NCI-H1417 treated with DMSO at 0.1 percent for 48 hours (cell line): Measurements from ENCODE around the gene CBX7.

Experiments
- DNase-seq: peaks from one replicate; lab custom pipeline; 2025; lab: John Stamatoyannopoulos, UW

CBX7 gene

DNA sequence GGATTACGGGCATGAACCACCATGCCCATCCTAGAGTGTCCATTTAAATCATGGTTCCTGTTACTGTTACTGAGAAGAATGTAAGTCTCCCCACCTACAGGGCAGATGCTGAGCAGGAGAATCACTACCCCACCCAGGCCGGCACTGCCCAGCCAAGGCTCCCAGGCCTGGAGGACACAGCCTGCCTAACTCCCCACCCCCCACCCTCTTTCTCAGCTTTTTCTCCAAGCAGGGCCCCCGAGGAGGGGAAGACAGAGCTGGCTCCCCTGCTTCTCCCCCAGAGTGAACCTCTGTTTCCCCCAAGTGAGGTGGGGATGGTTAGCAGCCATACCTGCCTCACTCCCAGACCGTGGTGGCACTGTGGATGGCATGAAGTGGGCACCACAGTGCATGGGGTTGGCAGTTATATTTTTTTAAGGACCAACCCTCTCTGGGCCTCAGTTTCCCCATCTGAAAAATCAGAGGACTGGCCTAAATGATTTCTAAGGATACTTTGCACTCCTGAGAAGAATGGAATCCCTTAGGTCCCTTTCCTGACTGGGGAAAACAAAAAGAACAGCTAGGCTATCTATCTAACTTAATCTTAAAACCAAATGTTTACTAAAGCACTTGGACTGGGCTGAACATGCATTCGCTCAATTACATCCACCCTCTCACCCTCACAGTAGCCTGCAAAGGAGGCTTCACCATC lies 5.0 kb downstream of the CBX7 start:
- no peak for DNase-seq

DNA sequence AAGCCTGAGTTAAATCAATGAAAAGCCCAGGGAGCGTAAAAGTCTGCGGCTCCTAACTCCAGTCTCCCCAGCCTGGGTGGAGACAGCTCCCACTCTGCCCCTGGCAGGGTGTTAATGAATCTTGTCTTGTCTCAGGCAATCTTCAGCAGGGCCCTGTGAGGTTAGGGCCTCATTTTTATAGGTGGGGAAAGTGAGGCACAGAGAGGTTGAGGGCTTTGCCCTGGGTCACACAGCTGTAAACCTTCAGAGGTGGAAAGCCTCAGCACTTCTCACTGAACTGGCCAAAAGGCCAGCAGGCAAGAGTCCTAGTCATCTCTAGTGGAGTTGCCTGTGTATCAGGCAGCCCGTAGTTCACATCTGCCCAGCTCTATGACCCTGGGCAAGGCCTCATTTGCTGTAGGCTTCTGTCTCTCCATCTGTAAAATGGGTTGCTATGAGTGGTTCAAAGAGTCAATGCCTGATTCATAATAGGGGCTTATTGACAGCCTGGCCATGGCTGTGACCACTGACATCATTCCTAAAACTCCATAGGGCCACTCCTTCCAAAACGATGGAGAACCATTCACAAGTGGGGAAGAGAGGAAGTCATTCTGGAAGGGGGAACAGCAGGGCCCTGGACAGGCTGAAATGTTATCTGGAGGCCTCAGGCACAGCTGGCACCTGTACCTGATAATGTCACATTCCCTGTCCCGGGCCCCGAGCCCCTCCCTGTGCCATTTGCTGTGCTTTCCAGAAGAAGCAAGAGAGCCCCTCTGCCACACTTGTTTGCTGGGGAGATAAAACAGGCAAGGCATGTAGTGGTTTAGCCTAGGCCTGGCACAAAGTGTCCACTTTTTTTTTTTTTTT lies 6.0 kb downstream of the CBX7 start:
- no peak for DNase-seq

DNA sequence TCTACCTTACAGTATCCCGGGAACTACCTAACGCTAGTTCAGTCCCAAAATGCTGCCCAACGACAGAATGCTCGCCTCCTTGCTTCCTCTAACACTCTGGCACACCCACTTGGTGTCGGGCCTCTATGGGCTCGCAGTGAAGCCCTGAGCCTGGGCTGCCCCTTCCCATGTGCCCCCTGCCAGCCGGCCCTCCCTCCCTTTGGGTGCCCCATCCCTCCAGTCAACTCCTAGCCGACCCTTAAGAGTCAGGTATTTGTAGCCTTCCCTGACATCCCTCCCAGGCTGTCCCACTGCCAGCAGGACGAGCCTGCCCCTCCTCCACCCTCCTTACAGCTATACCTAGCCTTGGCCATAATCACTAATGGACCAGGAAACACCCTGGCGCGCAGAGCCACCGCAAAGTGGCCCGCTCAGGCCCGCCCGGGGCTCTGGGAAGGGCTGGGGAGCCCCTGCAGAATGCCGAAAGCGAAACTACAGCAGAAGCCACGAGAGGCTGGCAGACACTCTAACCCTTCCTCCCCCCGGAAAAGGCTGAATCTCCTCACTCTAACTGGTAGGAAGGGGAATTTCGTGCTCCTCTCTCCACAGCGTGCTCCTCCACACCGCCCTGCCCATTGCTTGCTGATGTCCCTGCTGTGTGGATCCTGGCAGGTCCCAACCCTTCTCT lies 8.2 kb downstream of the CBX7 start:
- DNase-seq = no peak

DNA sequence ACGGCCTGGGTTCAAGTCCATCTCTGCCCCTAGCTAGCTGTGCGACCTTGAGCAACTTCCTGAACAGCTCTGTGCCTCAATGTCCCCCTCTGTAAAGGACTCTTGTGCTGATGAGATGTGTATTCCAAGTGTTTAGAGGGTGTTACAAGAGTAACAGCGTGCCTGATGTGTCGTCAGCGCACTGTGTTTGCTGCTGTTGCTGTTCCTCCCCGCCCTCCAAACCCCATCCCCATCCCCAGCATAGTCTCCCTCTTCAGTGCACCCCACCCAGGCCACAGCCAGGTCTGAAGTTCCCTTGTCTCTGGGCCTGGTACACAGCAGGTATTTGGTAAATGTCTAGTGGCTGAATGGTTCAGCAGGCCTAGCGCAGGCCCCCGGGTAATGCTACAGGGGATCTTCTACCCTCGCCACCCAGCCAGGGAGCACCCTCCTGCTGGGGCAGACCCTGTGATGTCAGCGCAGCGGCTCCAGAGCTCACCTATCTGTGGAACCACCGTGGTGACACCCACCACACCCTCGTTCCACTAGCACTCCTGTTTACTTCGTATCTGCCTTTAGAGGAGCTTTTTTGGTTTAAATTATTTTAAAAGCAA lies 10.3 kb downstream of the CBX7 start:
- DNase-seq = no peak

DNA sequence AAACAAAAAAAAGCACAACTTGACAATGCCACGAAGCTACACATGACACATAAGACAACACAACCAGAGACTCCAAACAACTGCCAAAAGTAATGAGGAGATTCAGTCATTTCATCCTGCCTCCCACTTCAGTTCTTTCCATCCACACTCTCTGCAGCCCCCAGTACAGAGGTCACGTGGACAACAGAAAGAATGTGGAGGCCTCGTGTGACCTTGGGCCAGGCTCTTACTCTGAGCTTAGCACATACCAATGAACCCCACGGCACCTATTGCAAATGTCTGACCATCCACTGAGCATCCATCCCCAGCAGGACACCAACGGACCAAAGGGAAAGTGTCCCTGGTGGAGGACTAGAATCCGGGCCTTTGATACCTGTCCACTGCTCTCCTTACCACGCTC lies 12.5 kb downstream of the CBX7 start:
- no peak for DNase-seq

GRCh38 chr22:39138357-39138997 lies 14.0 kb downstream of the CBX7 start:
- DNase-seq = no peak

DNA sequence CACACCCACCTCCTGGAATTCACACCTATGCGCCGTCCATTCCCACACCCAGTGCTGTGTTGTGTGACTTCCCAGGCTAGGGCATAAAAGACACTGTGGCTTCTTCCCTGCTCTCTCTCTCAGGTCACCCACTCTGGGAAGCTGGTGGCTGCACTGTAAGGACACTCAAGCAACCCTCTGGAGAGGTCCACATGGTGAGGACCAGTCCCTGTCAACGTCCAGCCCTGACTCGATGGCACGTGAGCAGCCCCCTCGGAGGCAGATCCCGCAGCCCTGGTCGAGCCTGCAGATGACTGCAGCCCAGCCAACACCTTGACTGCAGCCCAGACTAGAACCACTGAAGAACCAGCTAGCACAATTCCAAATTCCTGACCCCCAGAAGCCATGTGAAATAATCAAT lies 16.2 kb downstream of the CBX7 start:
- DNase-seq = no peak

- DNase-seq = no peak
These were observed 17.2 kb downstream of the CBX7 start for GRCh38 chr22:39135092-39135896.

DNA sequence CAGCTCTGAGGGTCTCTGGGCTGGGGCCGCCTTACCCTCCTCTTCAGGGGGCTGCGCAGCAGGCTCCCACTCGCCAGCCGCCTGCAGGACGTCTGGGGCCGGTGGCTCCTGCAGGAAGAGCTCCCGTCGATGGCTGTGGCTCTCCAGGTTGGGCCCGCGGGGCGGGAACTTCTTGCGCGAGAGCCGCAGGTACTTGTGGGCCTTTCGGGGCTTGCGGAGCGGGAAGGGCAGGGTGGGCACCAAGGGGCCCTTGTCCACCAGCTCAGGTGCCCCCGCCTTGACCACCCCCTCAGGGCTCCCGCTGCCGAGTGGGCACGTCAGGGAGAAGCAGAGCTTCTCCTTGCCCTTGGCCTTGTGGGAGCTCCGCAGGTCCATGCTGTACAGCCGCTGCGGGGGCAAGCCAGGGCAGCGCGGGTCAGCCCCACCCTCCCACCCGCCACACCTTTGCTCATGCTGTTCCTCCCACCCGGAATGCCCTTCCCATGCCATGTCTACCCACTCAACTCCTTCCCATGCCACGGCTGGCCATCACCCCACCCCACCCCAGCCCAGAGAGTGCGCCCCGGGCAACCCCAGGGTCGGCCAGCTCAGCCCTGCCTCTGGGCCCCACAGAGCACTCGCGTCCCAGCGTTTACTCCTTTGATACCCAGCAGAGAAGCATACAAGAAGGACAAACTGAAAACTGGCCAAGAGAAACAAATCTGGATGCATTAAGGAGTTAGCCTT lies 18.0 kb downstream of the CBX7 start:
- no peak for DNase-seq

GRCh38 chr22:39133871-39134270 lies 18.6 kb downstream of the CBX7 start:
- DNase-seq = no peak

GRCh38 chr22:39132871-39133524 lies 19.5 kb downstream of the CBX7 start:
- no peak for DNase-seq

DNA sequence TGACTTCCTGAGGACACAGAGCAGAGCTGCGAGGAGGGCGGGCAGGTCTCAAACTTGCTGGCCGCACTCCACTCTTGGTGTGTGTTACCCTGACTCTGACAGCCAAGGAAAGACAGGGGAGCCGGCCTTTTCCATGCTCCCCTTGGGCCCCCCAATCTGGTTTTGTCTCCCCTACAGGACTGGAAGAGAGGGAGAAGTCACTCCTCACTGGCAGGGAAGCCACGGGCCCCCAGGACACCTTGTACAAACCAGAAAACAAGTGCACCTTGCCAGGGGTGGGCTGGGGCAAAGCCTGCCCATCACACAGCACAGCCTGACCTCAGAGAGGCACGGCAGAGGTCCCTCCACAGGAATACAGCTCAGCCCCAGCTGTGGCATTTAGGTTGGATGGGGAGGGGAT lies 20.2 kb downstream of the CBX7 start:
- DNase-seq = no peak

DNA sequence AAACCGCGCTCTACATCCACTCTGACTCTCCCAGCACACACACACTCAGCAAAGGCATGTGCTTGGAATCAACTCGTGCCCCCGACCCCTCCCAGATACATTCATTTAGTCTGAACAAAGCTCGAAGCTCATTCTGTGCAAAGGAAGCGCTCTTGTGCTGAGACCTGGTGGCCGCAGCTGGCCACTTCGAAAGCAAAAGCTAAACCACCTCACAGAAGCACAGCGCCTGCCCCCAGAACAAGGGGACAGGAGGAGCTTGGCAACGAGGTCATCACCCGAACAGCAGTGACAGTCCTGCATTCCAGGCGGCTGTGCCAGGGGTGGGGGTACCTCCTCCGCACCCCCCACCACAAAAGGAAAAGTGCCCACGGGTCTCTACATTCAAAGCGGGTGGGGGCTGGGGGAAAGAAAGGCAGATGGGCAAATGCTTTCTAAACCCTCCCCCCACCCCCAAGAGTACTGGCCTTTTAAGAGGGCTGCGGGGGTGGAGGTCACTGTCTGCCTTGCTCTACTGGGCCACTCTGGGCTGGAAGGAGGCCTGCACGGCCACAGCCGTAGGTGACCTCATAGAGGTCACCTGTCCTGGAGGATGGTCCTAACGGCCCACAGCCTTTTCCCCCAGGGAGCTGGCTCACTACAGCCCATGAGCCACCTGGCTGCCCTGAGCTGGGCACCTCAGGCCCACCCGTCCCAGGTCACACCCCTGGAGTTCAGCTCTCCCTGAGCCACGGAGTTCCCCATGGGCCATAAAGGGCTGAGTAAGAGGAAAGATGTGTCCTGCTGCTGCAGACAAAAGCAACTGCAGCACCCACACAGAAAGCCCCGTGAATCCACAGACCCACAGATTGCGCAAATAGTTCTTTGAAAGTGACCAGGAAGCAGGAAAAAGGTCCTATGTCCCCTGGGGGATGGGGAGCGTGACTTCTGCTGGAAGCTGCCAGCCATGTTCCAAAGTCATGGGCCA lies 21.3 kb downstream of the CBX7 start:
- no peak for DNase-seq

- DNase-seq = no peak
These were observed 22.3 kb downstream of the CBX7 start for GRCh38 chr22:39130152-39130704.

GRCh38 chr22:39129746-39130145 lies 22.7 kb downstream of the CBX7 start:
- no peak for DNase-seq

GRCh38 chr22:39129081-39129480 lies 23.4 kb downstream of the CBX7 start:
- DNase-seq = no peak

DNA sequence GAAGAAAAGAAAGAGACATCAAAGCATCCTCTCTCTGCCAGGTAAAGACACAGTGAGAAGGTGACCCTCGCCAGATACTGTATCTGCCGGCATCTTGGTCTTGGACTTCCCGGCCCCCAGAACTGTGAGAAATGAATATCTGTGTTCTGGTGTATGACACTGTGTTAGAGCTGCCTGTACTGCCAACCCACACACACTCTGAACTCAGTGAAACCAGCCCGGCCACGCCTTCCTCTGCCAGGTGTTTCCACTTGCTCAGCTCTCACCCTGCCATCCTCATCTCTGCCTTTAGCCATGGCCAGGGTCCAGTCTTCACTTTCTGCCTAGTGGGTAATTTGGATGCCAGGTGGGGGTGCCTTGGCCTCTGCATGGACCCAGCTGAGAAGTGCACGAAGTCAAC lies 24.0 kb downstream of the CBX7 start:
- no peak for DNase-seq

- no peak for DNase-seq
These were observed 26.9 kb downstream of the CBX7 start for GRCh38 chr22:39125622-39126021.
